ENCODE data around the gene WDFY4.

WDFY4 gene

GRCh38 chr10:48957361-48958151 lies 272.9 kb downstream of the WDFY4 start:
- H3K4me3 ChIP-seq (ENCODE audit: low read length) = no peak overlapping the region
- DNase-seq (ENCODE audit: low read depth) = no peak
- TF ChIP-seq, protein P1, sequence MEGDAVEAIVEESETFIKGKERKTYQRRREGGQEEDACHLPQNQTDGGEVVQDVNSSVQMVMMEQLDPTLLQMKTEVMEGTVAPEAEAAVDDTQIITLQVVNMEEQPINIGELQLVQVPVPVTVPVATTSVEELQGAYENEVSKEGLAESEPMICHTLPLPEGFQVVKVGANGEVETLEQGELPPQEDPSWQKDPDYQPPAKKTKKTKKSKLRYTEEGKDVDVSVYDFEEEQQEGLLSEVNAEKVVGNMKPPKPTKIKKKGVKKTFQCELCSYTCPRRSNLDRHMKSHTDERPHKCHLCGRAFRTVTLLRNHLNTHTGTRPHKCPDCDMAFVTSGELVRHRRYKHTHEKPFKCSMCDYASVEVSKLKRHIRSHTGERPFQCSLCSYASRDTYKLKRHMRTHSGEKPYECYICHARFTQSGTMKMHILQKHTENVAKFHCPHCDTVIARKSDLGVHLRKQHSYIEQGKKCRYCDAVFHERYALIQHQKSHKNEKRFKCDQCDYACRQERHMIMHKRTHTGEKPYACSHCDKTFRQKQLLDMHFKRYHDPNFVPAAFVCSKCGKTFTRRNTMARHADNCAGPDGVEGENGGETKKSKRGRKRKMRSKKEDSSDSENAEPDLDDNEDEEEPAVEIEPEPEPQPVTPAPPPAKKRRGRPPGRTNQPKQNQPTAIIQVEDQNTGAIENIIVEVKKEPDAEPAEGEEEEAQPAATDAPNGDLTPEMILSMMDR (conservative IDR thresholded peaks at IDR 0.05; ENCODE audit: low read depth, low read length) = no peak

DNA sequence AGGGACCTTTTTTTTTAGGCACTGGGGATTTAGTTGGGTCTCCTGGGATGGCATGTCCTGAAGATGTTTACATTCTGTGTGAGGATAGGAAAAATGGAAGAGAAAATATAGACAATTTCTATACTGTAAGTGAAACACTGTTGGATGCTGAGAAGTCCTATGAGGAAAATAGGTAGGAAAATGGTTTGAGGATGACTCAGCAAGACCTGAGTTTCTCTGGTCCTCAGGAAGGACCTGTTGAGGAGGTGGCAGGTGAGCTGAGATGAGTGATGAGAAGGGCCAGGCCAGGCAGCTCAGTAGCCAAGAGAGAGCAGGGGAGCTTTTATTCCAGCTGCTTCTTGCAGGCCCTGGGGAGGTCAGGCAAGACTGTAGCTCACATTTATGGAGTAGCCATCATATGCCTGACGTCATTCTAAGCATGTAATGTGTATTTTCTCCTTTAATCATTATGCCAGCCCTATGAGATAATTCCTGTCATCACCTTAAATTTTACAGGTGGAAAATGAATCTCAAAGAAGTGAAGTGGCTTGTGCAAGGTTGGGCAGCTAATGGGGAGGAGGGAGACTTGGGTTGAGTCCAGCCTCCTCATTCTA lies 274.0 kb downstream of the WDFY4 start:
- TF ChIP-seq, protein P1 (conservative IDR thresholded peaks at IDR 0.05; ENCODE audit: low read depth, low read length) = no peak
- no peak for DNase-seq (ENCODE audit: low read depth)

GRCh38 chr10:48964038-48964437 lies 279.4 kb downstream of the WDFY4 start:
- no peak overlapping the region for H3K4me3 ChIP-seq (ENCODE audit: low read length)
- no peak for DNase-seq (ENCODE audit: low read depth)
- TF ChIP-seq, protein P1 (conservative IDR thresholded peaks at IDR 0.05; ENCODE audit: low read depth, low read length) = no peak

More for the DNA sequence above, 274.0 kb downstream of the WDFY4 start:
- no peak overlapping the region for H3K4me3 ChIP-seq (ENCODE audit: low read length)

- no peak for DNase-seq (ENCODE audit: low read depth)
- no peak overlapping the region for H3K4me3 ChIP-seq (ENCODE audit: low read length)
- TF ChIP-seq, protein P1 (conservative IDR thresholded peaks at IDR 0.05; ENCODE audit: low read depth, low read length) = no peak
Measured at GRCh38 chr10:48965460-48965859, 280.8 kb downstream of the WDFY4 start.

GRCh38 chr10:48968036-48968435 lies 283.4 kb downstream of the WDFY4 start:
- no peak overlapping the region for H3K4me3 ChIP-seq (ENCODE audit: low read length)
- DNase-seq (ENCODE audit: low read depth) = no peak
- TF ChIP-seq, protein P1 (conservative IDR thresholded peaks at IDR 0.05; ENCODE audit: low read depth, low read length) = no peak

- TF ChIP-seq, protein P1 (conservative IDR thresholded peaks at IDR 0.05; ENCODE audit: low read depth, low read length) = no peak
- DNase-seq (ENCODE audit: low read depth) = no peak
- H3K4me3 ChIP-seq (ENCODE audit: low read length) = no peak overlapping the region
Measured at GRCh38 chr10:48970046-48970445, 285.4 kb downstream of the WDFY4 start.

- H3K4me3 ChIP-seq (ENCODE audit: low read length) = no peak overlapping the region
- no peak for DNase-seq (ENCODE audit: low read depth)
- TF ChIP-seq, protein P1 (conservative IDR thresholded peaks at IDR 0.05; ENCODE audit: low read depth, low read length) = no peak
Measured at GRCh38 chr10:48970654-48971053, 286.0 kb downstream of the WDFY4 start.

All from retinal pigment epithelial cell (primary cell).